HepG2 (cell line): ENCODE results near the gene EEPD1. TPM values are rescaled to one million over a fixed set of nuclear protein-coding genes. Genes with fewer than 3 reads are reported as not detected.

Experiments used
- FOXA3 ChIP-seq: IDR thresholded peaks from 2 replicates; pipeline ENCODE4 v1.6.1; 2016; ENCODE audit warnings: missing genetic modification reagents, missing compliant biosample characterization
- FOXK2 ChIP-seq: fragments of 450-650 bp; IDR thresholded peaks from 2 replicates; pipeline ENCODE4 v1.6.1; 2016
- HDAC1 ChIP-seq: sonication (generic); formaldehyde crosslinking; IDR thresholded peaks from 2 replicates; pipeline ENCODE4 v1.5.1; 2020; ENCODE audit warnings: mild to moderate bottlenecking, missing genetic modification reagents
- HIVEP1 ChIP-seq: sonication (generic); formaldehyde crosslinking; IDR thresholded peaks from 2 replicates; pipeline ENCODE4 v1.4.0; 2020; ENCODE audit warnings: mild to moderate bottlenecking, missing genetic modification reagents
- HMG20B ChIP-seq: conservative IDR thresholded peaks from 2 replicates; pipeline ENCODE4 v1.6.1; 2016; ENCODE audit warnings: missing genetic modification reagents, missing compliant biosample characterization
- KLF15 ChIP-seq: sonication (generic); formaldehyde crosslinking; IDR thresholded peaks from 2 replicates; pipeline ENCODE4 v1.8.1; 2023; ENCODE audit warnings: borderline replicate concordance, mild to moderate bottlenecking, inconsistent platforms, missing genetic modification reagents, mixed read lengths
- MBNL3 ChIP-seq: fragments of 250-450 bp; sonication (Bioruptor Pico); conservative IDR thresholded peaks from 2 replicates; pipeline ENCODE4 v1.8.0; 2022; ENCODE audit warnings: mild to moderate bottlenecking, inconsistent platforms
- NFE2L1 ChIP-seq: sonication (generic); formaldehyde crosslinking; IDR thresholded peaks from 2 replicates; pipeline ENCODE4 v1.4.0; 2020; ENCODE audit warnings: missing genetic modification reagents, mild to moderate bottlenecking, borderline replicate concordance
- POLR2AphosphoS2 ChIP-seq: IDR thresholded peaks from 2 replicates; pipeline ENCODE4 v1.6.1; 2011; ENCODE audit warnings: low read depth, low read length, improper control_type of control experiment
- POLR2AphosphoS5 ChIP-seq: IDR thresholded peaks from 2 replicates; pipeline ENCODE4 v1.6.1; 2012; ENCODE audit warnings: low read depth, low read length
- SMAD3 ChIP-seq: sonication (generic); formaldehyde crosslinking; IDR thresholded peaks from 2 replicates; pipeline ENCODE4 v1.4.0; 2020; ENCODE audit warnings: missing genetic modification reagents
- SP140L ChIP-seq: sonication (generic); formaldehyde crosslinking; IDR thresholded peaks from 2 replicates; pipeline ENCODE4 v1.4.0; 2020; ENCODE audit warnings: missing genetic modification reagents, borderline replicate concordance
- SRSF9 ChIP-seq: fragments of 200-400 bp; formaldehyde crosslinking; IDR thresholded peaks from 2 replicates; pipeline ENCODE4 v1.6.1; 2018; ENCODE audit warnings: borderline replicate concordance, mild to moderate bottlenecking, low read depth, low read length; ENCODE audit not compliant: insufficient read depth, poor library complexity, severe bottlenecking
- TCF7L2 ChIP-seq: IDR thresholded peaks from 2 replicates; pipeline ENCODE4 v1.6.1; 2011; ENCODE audit warnings: mild to moderate bottlenecking, low read depth, low read length, moderate library complexity
- TRIM24 ChIP-seq: sonication (generic); formaldehyde crosslinking; IDR thresholded peaks from 2 replicates; pipeline ENCODE4 v1.8.0; 2022; ENCODE audit warnings: mild to moderate bottlenecking, missing genetic modification reagents
- ZNF317 ChIP-seq: sonication (generic); formaldehyde crosslinking; IDR thresholded peaks from 2 replicates; pipeline ENCODE4 v1.5.0; 2020; ENCODE audit warnings: mild to moderate bottlenecking, missing genetic modification reagents
- ZNF484 ChIP-seq: sonication (generic); formaldehyde crosslinking; IDR thresholded peaks from 2 replicates; pipeline ENCODE4 v1.5.1; 2020; ENCODE audit warnings: mild to moderate bottlenecking, low read depth, missing genetic modification reagents, borderline replicate concordance
- ZNF547 ChIP-seq: sonication (generic); formaldehyde crosslinking; IDR thresholded peaks from 2 replicates; pipeline ENCODE4 v1.5.1; 2020; ENCODE audit warnings: mild to moderate bottlenecking, missing genetic modification reagents
- ZNF569 ChIP-seq: sonication (generic); formaldehyde crosslinking; IDR thresholded peaks from 2 replicates; pipeline ENCODE4 v1.5.0; 2020; ENCODE audit warnings: mild to moderate bottlenecking, missing genetic modification reagents, moderate library complexity, borderline replicate concordance
- ZNF660 ChIP-seq: sonication (generic); formaldehyde crosslinking; IDR thresholded peaks from 2 replicates; pipeline ENCODE4 v1.5.1; 2020; ENCODE audit warnings: mild to moderate bottlenecking, low read depth, missing genetic modification reagents, borderline replicate concordance
- polyA plus RNA-seq, 8 experiments: library from polyadenylated mRNA; depleted of rRNA in 3 of 8; stranded (reverse) in 7 of 8; unstranded in 1 of 8; fragments of >200 nt; fragmentation: Illumina TruSeq in 4 of 8; extraction: Trizol in 4 of 8; gene quantifications; 2 replicates each; pipeline versions ENCODE4 v1.2.1 to v1.2.3, GENCODE V29; 2011 to 2016; ENCODE audit warnings: low read depth in 4 of 8, missing spikeins in 1 of 8, mixed read lengths in 1 of 8; ENCODE audit not compliant: insufficient read depth in 1 of 8
- total RNA-seq, 5 experiments: library from RNA; depleted of rRNA; stranded (reverse); fragments of >200 nt; fragmentation: Illumina TruSeq; extraction: Trizol; gene quantifications; 2 replicates each; pipeline ENCODE4 v1.2.3, GENCODE V29; 2016; ENCODE audit warnings: low read depth in 1 of 5
- TF ChIP-seq, protein P1 (sequence below): sonication (generic); formaldehyde crosslinking; IDR thresholded peaks from 2 replicates; pipeline ENCODE4 v1.5.0; 2020; ENCODE audit warnings: mild to moderate bottlenecking, low read depth, missing genetic modification reagents, borderline replicate concordance
- TF ChIP-seq, protein P2 (sequence below): sonication (generic); formaldehyde crosslinking; IDR thresholded peaks from 2 replicates; pipeline ENCODE4 v1.8.1; 2023; ENCODE audit warnings: missing genetic modification reagents, mild to moderate bottlenecking, borderline replicate concordance
- TF ChIP-seq, protein P3 (sequence below): sonication (generic); formaldehyde crosslinking; IDR thresholded peaks from 2 replicates; pipeline ENCODE4 v1.5.0; 2020; ENCODE audit warnings: mild to moderate bottlenecking, missing genetic modification reagents
- TF ChIP-seq, protein P4 (sequence below): sonication (generic); formaldehyde crosslinking; IDR thresholded peaks from 2 replicates; pipeline ENCODE4 v1.8.0; 2022; ENCODE audit warnings: mild to moderate bottlenecking, missing genetic modification reagents
- TF ChIP-seq, protein P5 (sequence below): sonication (generic); formaldehyde crosslinking; IDR thresholded peaks from 2 replicates; pipeline ENCODE4 v1.5.1; 2020; ENCODE audit warnings: mild to moderate bottlenecking, missing genetic modification reagents, moderate library complexity
- TF ChIP-seq, protein P6 (sequence below): IDR thresholded peaks from 2 replicates; pipeline ENCODE4 v1.6.1; 2016; ENCODE audit warnings: missing genetic modification reagents, missing compliant biosample characterization

The EEPD1 gene
- total and polyA plus RNA-seq, 2 of the 13 experiments (the other 11 are each of a cell fraction or from before 2014, with no cell fraction given) = 10.1 to 16.4 TPM

DNA sequence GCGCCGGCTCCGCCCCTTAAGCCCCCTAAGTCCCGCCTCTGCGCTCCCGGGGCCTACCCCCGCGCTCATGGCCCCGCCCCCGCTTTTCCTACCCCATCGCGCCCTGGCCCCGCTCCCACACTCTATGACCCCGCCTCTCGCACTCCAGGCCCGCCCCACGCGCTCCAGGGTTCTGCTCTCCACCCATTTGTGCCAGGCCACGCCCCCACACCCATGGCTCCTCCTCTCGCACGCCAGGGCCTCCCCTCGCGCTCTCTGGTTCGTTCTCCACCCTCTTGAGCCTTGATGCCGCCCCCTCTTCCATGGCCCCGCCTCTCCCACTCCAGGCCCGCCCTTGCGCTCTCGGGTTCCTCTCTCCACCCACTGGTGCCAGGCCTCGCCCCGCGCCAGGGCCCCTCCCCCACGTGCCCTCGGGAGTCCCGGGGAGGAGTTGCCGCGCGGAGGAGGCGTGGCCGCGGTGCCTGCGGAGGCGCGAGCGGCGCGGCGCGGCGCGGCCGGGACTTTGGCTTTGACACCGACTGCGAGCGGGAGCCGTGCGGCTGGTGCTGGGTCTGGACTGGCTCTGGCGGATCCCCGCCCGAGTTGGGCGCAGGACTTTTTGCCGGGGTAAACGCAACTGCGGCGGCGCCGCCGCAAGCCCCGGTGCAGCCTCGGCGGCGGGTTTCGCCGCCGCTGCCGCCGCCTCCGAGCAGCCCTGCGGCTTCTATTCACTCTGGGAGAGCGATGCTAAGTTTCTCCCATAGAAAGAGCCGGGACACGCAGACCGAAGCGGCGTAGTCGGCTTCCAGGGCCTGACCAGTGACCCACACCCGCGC is at the start of gene EEPD1 (continued):
- TF ChIP-seq, protein P1, sequence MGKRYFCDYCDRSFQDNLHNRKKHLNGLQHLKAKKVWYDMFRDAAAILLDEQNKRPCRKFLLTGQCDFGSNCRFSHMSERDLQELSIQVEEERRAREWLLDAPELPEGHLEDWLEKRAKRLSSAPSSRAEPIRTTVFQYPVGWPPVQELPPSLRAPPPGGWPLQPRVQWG (CRISPR knock-in tag) = no peak
- no peak for TF ChIP-seq ZNF484 (CRISPR knock-in tag)
- TF ChIP-seq, protein P2, sequence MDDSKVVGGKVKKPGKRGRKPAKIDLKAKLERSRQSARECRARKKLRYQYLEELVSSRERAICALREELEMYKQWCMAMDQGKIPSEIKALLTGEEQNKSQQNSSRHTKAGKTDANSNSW (CRISPR knock-in tag) = no peak
- no peak for TF ChIP-seq TRIM24
- TF ChIP-seq, protein P3, sequence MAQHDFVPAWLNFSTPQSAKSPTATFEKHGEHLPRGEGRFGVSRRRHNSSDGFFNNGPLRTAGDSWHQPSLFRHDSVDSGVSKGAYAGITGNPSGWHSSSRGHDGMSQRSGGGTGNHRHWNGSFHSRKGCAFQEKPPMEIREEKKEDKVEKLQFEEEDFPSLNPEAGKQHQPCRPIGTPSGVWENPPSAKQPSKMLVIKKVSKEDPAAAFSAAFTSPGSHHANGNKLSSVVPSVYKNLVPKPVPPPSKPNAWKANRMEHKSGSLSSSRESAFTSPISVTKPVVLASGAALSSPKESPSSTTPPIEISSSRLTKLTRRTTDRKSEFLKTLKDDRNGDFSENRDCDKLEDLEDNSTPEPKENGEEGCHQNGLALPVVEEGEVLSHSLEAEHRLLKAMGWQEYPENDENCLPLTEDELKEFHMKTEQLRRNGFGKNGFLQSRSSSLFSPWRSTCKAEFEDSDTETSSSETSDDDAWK (CRISPR knock-in tag) = no peak
- TF ChIP-seq ZNF547 (CRISPR knock-in tag) = no peak
- no peak for TF ChIP-seq KLF15
- TF ChIP-seq POLR2AphosphoS2 = no peak
- TF ChIP-seq ZNF569 (CRISPR knock-in tag) = no peak
- TF ChIP-seq NFE2L1 = no peak
- peak; percentile 62 for TF ChIP-seq FOXA3 (CRISPR knock-in tag)
- no peak for TF ChIP-seq MBNL3 (CRISPR knock-in tag)
- TF ChIP-seq SRSF9 = no peak
- no peak for TF ChIP-seq ZNF660
- no peak for TF ChIP-seq SP140L
- TF ChIP-seq HMG20B (CRISPR knock-in tag) = no peak
- TF ChIP-seq HDAC1 (CRISPR knock-in tag) = peak; percentile 51
- TF ChIP-seq, protein P4, sequence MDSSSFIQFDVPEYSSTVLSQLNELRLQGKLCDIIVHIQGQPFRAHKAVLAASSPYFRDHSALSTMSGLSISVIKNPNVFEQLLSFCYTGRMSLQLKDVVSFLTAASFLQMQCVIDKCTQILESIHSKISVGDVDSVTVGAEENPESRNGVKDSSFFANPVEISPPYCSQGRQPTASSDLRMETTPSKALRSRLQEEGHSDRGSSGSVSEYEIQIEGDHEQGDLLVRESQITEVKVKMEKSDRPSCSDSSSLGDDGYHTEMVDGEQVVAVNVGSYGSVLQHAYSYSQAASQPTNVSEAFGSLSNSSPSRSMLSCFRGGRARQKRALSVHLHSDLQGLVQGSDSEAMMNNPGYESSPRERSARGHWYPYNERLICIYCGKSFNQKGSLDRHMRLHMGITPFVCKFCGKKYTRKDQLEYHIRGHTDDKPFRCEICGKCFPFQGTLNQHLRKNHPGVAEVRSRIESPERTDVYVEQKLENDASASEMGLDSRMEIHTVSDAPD (CRISPR knock-in tag) = no peak; the same call in 1 of the 2 replicates
- TF ChIP-seq ZNF317 = no peak; the same call in 1 of the 2 replicates
- TF ChIP-seq, protein P5, sequence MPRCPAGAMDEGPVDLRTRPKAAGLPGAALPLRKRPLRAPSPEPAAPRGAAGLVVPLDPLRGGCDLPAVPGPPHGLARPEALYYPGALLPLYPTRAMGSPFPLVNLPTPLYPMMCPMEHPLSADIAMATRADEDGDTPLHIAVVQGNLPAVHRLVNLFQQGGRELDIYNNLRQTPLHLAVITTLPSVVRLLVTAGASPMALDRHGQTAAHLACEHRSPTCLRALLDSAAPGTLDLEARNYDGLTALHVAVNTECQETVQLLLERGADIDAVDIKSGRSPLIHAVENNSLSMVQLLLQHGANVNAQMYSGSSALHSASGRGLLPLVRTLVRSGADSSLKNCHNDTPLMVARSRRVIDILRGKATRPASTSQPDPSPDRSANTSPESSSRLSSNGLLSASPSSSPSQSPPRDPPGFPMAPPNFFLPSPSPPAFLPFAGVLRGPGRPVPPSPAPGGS (CRISPR knock-in tag) = no peak
- no peak for TF ChIP-seq TCF7L2
- 0 out of 2 replicates have a peak, but pooled peaks have one; percentile 1 for TF ChIP-seq SMAD3 (CRISPR knock-in tag)
- TF ChIP-seq FOXK2 = no peak; the same call in 1 of the 2 replicates
- TF ChIP-seq, protein P6, sequence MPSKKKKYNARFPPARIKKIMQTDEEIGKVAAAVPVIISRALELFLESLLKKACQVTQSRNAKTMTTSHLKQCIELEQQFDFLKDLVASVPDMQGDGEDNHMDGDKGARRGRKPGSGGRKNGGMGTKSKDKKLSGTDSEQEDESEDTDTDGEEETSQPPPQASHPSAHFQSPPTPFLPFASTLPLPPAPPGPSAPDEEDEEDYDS = peak; percentile 53
- no peak; the same call in 1 of the 2 replicates for TF ChIP-seq HIVEP1 (CRISPR knock-in tag)
- TF ChIP-seq POLR2AphosphoS5 = peak; percentile 74
